NB4 (cell line): ENCODE measurements around the gene CRISPLD2.

Experiments
- MYC ChIP-seq: IDR thresholded peaks from 2 replicates; pipeline ENCODE4 v1.6.1; 2011; ENCODE audit warnings: low read depth, low read length
- POLR2A ChIP-seq: IDR thresholded peaks from 2 replicates; pipeline ENCODE4 v1.6.1; 2011; ENCODE audit warnings: mild to moderate bottlenecking; ENCODE audit not compliant: insufficient read length; ENCODE audit errors: extremely low read depth
- TF ChIP-seq, protein P1 (sequence below): IDR thresholded peaks from one replicate; pipeline ENCODE4 v1.5.1; 2012; ENCODE audit warnings: low read depth, low read length
- TF ChIP-seq, protein P2 (sequence below): IDR thresholded peaks from 2 replicates; pipeline ENCODE4 v1.6.1; 2011; ENCODE audit warnings: low read depth, low read length

DNA sequence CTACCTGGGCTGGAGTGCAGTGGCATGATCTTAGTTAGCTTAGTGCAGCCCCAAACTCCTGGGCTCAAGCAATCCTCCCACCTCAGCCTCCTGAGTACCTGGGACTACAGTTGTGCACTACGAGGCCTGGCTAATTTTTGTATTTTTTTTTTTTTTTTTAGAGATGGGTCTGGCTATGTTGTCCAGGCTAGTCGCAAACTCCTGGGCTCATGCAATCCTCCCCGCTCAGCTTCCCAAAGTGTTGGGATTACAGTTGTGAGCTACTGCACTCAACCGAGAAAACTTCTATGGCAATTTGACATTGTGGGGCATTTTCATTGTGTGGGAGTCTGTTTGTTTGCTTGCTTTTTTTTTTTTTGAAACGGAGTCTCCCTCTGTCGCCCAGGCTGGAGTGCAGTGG is 30.0 kb downstream of the CRISPLD2 start:
- TF ChIP-seq MYC (no peak), POLR2A (no peak)
- TF ChIP-seq, protein P1, sequence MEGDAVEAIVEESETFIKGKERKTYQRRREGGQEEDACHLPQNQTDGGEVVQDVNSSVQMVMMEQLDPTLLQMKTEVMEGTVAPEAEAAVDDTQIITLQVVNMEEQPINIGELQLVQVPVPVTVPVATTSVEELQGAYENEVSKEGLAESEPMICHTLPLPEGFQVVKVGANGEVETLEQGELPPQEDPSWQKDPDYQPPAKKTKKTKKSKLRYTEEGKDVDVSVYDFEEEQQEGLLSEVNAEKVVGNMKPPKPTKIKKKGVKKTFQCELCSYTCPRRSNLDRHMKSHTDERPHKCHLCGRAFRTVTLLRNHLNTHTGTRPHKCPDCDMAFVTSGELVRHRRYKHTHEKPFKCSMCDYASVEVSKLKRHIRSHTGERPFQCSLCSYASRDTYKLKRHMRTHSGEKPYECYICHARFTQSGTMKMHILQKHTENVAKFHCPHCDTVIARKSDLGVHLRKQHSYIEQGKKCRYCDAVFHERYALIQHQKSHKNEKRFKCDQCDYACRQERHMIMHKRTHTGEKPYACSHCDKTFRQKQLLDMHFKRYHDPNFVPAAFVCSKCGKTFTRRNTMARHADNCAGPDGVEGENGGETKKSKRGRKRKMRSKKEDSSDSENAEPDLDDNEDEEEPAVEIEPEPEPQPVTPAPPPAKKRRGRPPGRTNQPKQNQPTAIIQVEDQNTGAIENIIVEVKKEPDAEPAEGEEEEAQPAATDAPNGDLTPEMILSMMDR = no peak
- TF ChIP-seq, protein P2, sequence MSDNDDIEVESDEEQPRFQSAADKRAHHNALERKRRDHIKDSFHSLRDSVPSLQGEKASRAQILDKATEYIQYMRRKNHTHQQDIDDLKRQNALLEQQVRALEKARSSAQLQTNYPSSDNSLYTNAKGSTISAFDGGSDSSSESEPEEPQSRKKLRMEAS = no peak
